BJ (cell line): ENCODE data around the gene SINHCAF. TPM values are rescaled to one million over a fixed set of nuclear protein-coding genes. Genes with fewer than 3 reads are reported as not detected.

Experiments
- CTCF ChIA-PET: fragments of 350-600 bp; formaldehyde crosslinking; extraction: SDS; loops from one replicate; lab custom pipeline; 2021; ENCODE audit warnings: antibody characterized with exemption, inconsistent platforms; lab: Yijun Ruan, JAX
- POLR2A ChIA-PET: fragments of 300-600 bp; sonication (Branson Sonifier 250); formaldehyde crosslinking; extraction: SDS; loops from one replicate; lab custom pipeline; 2021; ENCODE audit warnings: antibody characterized with exemption; lab: Charles Lee
- DNase-seq: peaks from one replicate; pipeline ENCODE4 v3.0.0-alpha.2; 2011; ENCODE audit warnings: low read depth
- H3K27me3 ChIP-seq: 2 replicates; pipeline ENCODE4 v1.6.0; 2011; ENCODE audit warnings: low read length; ENCODE audit not compliant: control insufficient read depth, insufficient read depth
- H3K36me3 ChIP-seq: 2 replicates; pipeline ENCODE4 v1.5.1; 2011; ENCODE audit warnings: low read length; ENCODE audit not compliant: control insufficient read depth, insufficient read depth
- H3K4me3 ChIP-seq: 2 replicates; pipeline ENCODE4 v1.5.1; 2011; ENCODE audit warnings: low read depth, mild to moderate bottlenecking, control low read depth, low read length
- polyA plus RNA-seq: library from polyadenylated mRNA; depleted of rRNA; stranded (reverse); fragments of >200 nt; gene quantifications from 2 replicates; pipeline ENCODE4 v1.2.3, GENCODE V29; 2011
- TF ChIP-seq, protein P1 (sequence below): IDR thresholded peaks from 2 replicates; pipeline ENCODE4 v1.5.1; 2011; ENCODE audit warnings: low read depth, mild to moderate bottlenecking, control low read depth, inconsistent platforms, low read length, moderate library complexity; ENCODE audit not compliant: insufficient read depth

Gene SINHCAF
- polyA plus RNA-seq, 1 experiment: 6.6 TPM

DNA sequence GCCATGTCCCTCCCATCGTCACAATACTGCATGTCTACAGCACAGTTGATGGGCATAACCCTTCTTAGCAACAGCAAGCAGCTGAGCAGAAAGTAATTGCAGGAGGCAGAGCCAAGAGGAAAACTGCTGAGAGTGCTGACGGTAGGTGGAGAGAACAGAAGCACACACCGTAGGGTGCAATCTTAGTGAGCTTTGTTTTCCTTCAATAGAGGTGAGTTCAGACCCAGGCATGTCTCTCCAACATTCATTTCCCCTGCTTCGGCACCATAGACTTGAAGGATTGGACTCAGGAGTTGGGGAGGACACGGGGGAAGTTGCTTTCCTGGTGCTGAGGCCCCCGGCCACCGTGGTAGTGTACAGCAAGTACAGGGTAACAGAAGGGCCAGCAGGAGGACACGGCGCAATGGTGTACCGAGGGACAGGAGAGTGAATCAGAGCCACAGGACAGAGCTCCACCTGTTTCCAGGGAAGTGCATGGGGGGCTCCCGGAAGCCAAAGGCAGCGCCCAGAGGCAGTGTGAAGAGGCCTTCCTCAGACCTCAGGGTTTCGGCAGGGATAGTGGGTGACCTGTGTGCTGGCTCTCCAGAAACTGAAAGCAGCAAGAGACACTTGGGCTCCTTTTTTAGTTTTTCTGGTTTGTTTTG, 36.3 kb upstream of the SINHCAF start:
- Histone ChIP-seq H3K4me3 (no peak overlapping the region), H3K36me3 (no peaks in the 10 kb centered on the region), H3K27me3 (no peaks in the 10 kb centered on the region; the same call in 1 of the 2 replicates)
- TF ChIP-seq, protein P1, sequence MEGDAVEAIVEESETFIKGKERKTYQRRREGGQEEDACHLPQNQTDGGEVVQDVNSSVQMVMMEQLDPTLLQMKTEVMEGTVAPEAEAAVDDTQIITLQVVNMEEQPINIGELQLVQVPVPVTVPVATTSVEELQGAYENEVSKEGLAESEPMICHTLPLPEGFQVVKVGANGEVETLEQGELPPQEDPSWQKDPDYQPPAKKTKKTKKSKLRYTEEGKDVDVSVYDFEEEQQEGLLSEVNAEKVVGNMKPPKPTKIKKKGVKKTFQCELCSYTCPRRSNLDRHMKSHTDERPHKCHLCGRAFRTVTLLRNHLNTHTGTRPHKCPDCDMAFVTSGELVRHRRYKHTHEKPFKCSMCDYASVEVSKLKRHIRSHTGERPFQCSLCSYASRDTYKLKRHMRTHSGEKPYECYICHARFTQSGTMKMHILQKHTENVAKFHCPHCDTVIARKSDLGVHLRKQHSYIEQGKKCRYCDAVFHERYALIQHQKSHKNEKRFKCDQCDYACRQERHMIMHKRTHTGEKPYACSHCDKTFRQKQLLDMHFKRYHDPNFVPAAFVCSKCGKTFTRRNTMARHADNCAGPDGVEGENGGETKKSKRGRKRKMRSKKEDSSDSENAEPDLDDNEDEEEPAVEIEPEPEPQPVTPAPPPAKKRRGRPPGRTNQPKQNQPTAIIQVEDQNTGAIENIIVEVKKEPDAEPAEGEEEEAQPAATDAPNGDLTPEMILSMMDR: no peak
- DNase-seq: no peak
- ChIA-PET POLR2A (interaction anchor here (0.5 kb wide), 1 partner anchor 137 kb away, joined by 3 read pairs; no protein-coding TSS in a partner anchor), CTCF (interaction anchor here (1.4 kb wide), 1 partner anchor 10 kb away, joined by 3 read pairs; no protein-coding TSS in a partner anchor)

DNA sequence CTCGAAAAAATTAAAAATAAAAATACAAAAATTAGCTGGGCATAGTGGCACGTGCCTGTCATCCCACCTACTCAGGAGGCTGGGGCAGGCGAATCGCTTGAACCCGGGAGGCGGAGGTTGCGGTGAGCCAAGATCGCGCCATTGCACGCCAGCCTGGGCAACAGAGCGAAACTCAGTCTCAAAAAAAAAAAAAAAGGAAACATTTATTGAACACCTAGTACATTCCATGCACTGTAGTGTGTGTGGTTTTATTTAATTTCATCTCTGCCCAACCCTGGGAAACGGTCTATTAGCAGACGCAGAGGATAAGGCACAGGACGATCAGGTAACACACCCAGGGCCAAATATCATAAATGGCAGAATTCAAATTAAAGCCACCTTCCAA, 35.8 kb upstream of the SINHCAF start:
- Histone ChIP-seq H3K4me3 (no peak overlapping the region), H3K36me3 (no peaks in the 10 kb centered on the region), H3K27me3 (no peaks in the 10 kb centered on the region; the same call in 1 of the 2 replicates)
- TF ChIP-seq, protein P1: no peak
- ChIA-PET POLR2A (no interaction called here), CTCF (no interaction called here)
- DNase-seq: no peak

DNA sequence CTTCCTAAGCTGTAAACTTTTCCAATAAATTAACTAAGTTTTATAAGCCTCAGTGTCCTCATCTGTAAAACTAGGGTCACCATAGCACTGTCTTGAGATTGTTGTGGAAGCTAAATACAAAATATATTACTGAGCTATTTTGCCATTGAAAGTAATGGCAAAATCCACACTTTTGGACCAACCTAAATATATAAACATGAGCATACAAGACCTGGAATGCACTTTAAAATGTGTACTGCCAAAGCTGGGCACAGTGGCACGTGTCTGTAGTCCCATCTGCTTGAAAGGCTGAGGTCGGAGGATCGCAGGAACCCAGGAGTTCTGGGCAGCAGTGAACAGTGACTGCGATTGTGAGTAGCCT, 29.8 kb upstream of the SINHCAF start:
- DNase-seq: no peak
- Histone ChIP-seq H3K36me3 (no peaks in the 10 kb centered on the region), H3K4me3 (no peak overlapping the region), H3K27me3 (0 out of 2 replicates have a peak, but pooled peaks cover 3% of the 10 kb centered on the region)
- CTCF ChIA-PET: no interaction called here
- TF ChIP-seq, protein P1: no peak
- POLR2A ChIA-PET: no interaction called here

DNA sequence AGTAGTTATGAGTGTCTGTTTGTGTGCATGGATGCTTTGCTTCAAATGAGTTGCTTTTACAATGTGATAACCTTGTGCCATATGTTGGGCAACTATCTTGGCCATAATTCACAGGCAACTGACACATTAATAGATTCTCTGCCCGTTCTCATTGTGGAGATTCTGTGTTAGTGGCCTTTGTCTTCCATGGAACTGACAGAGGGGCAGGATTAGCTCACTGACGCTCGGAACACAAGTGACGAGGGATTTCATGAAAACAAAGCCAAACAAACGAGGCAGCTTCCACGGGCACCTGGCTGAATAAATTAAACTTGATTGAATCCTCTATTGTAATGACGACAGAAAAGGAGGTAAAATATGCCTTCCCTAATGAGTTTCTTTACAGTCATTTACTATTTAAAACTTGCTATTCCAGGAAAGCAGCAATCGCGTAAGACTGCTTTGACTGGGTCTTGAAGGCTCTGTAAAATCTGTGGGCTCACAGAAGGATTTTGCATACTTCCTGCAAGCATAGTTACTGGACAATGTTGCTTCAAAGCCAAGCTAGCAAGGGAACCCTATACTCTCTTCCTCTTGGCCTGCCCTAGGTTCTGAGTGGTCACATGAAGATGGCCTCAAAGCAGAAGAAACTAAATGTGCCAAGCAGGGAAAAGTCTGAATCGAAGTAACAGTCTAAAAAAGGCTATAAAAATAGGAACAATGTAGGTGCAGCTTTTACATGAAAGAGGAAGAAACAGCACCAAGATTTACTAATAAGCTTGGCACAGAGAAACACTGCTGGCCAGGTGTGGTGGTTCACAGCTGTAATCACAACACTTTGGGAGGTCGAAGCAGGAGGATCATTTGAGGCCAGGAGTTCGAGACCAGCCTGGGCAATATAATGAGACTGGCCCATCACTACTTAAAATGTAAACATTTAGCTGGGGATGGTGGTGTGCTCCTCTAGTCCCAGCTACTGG, 28.1 kb upstream of the SINHCAF start:
- DNase-seq: no peak

More for the DNA sequence above, 28.1 kb upstream of the SINHCAF start:
- POLR2A ChIA-PET: no interaction called here
- Histone ChIP-seq H3K4me3 (no peak overlapping the region), H3K36me3 (no peaks in the 10 kb centered on the region), H3K27me3 (0 out of 2 replicates have a peak, but pooled peaks cover 3% of the 10 kb centered on the region)
- CTCF ChIA-PET: interaction anchor here (1.4 to 1.5 kb wide), 2 partner anchors 11 to 28 kb away, joined by 3 read pairs; partner anchors contain the start of gene SINHCAF
- TF ChIP-seq, protein P1: no peak
